Measurements from ENCODE around the gene SS18L1.

DNA sequence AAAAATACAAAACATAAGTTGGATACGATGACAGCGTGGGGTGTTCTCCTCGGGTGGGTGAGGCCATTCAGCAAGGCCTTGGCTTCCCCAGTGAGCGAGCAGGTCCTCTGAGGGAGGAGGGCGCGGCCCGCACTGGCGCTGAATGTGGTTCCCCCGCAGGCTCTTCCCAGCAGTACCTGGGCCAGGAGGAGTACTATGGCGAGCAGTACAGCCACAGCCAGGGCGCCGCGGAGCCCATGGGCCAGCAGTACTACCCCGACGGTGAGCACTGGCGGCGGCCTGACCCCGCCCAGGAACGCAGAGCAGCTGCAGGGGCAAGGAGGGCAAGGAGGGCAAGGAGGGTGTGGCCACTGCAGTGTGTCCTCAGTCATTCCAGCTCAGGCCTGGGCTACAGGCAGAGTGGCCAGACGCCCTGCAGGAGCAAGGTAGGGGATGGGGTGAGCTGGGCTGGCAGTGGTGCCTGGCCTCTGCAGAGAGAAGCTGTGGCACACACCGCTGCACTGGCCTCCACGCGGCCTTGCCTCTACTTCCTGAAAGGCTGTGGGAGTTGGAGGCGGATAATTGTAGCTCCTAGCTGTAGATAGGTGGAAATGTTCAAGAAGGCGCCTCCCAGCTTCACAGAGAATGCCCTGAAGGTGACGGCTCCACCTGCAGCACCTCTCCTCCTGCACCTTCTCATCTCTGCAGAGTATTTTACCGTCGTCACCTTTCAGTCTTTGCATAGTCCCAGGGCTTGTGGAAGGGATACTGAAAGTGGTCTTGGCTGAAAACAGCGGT lies 20.6 kb downstream of the SS18L1 start:
- TF ChIP-seq, protein P1, sequence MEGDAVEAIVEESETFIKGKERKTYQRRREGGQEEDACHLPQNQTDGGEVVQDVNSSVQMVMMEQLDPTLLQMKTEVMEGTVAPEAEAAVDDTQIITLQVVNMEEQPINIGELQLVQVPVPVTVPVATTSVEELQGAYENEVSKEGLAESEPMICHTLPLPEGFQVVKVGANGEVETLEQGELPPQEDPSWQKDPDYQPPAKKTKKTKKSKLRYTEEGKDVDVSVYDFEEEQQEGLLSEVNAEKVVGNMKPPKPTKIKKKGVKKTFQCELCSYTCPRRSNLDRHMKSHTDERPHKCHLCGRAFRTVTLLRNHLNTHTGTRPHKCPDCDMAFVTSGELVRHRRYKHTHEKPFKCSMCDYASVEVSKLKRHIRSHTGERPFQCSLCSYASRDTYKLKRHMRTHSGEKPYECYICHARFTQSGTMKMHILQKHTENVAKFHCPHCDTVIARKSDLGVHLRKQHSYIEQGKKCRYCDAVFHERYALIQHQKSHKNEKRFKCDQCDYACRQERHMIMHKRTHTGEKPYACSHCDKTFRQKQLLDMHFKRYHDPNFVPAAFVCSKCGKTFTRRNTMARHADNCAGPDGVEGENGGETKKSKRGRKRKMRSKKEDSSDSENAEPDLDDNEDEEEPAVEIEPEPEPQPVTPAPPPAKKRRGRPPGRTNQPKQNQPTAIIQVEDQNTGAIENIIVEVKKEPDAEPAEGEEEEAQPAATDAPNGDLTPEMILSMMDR (IDR thresholded peaks at IDR 0.05; ENCODE audit: poor library complexity) = no peak
- TF ChIP-seq EZH2 (IDR thresholded peaks at IDR 0.05; ENCODE audit: borderline replicate concordance) = no peak
